Activated CD8-positive, alpha-beta T cell treated with anti-CD3 and anti-CD28 coated beads for 36 hours (primary cell): ENCODE measurements around the gene APBB2. TPM values are rescaled to one million over a fixed set of nuclear protein-coding genes. Genes with fewer than 3 reads are reported as not detected.

ENCODE experiments used
- ATAC-seq: fragments of 200-7000 bp; cut with Tn5 transposase; one replicate; pipeline ENCODE4 v1.10.0; 2021; ENCODE audit warnings: mild to moderate bottlenecking, moderate library complexity
- CTCF ChIA-PET: fragments of 350-600 bp; sonication (Branson Sonifier 250); formaldehyde crosslinking; loops from one replicate; lab custom pipeline; 2021; ENCODE audit warnings: antibody characterized with exemption; lab: Charles Lee
- POLR2A ChIA-PET: fragments of 350-600 bp; sonication (Branson Sonifier 250); formaldehyde crosslinking; loops from one replicate; lab custom pipeline; 2021; ENCODE audit warnings: antibody characterized with exemption; lab: Charles Lee
- DNase-seq: peaks from one replicate; pipeline ENCODE4 v3.0.0-alpha.2; 2020
- H3K27ac Mint-ChIP-seq: one replicate; pipeline ENCODE4 v1.8.0; 2021; ENCODE audit warnings: mild to moderate bottlenecking, mixed read lengths
- H3K27me3 Mint-ChIP-seq: one replicate; pipeline ENCODE4 v1.8.0; 2021; ENCODE audit warnings: mixed read lengths
- H3K36me3 Mint-ChIP-seq: one replicate; pipeline ENCODE4 v1.8.0; 2021; ENCODE audit warnings: low read depth, mixed read lengths
- H3K4me1 Mint-ChIP-seq: one replicate; pipeline ENCODE4 v1.8.0; 2021; ENCODE audit warnings: low read depth, mixed read lengths
- H3K4me3 Mint-ChIP-seq: one replicate; pipeline ENCODE4 v1.8.0; 2021; ENCODE audit warnings: mild to moderate bottlenecking, moderate library complexity, mixed read lengths
- H3K9me3 Mint-ChIP-seq: one replicate; pipeline ENCODE4 v1.8.0; 2021; ENCODE audit warnings: mixed read lengths
- CTCF ChIP-seq: fragments of 200-600 bp; IDR thresholded peaks from one replicate; pipeline ENCODE4 v1.8.0; 2022; ENCODE audit warnings: antibody characterized with exemption, mild to moderate bottlenecking
- intact Hi-C: fragments of 100-400 bp; cut with micrococcal nuclease; formaldehyde crosslinking; loops from one replicate; pipeline ENCODE4 v1.10.0; 2022
- total RNA-seq, 2 experiments: library from RNA; stranded (reverse); gene quantifications; one replicate each; pipeline ENCODE4 v1.2.3, GENCODE V29; 2021

Gene APBB2
- total RNA-seq, 2 experiments from 2014 or later: 0.89 to 2.3 TPM

GRCh38 chr4:40778090-40778489 is 436.3 kb downstream of the APBB2 start:
- no peak for TF ChIP-seq CTCF
- H3K27ac Mint-ChIP-seq: no peak overlapping the region
- POLR2A ChIA-PET: no interaction called here
- intact Hi-C loops: no loop called here
- no peaks in the 10 kb centered on the region for H3K4me1 Mint-ChIP-seq
- DNase-seq (no peak), ATAC-seq (no peak)
- no peak overlapping the region for H3K4me3 Mint-ChIP-seq
- peaks cover 3% of the 10 kb centered on the region for H3K27me3 Mint-ChIP-seq
- H3K9me3 Mint-ChIP-seq: no peaks in the 10 kb centered on the region
- CTCF ChIA-PET: no interaction called here
- no peaks in the 10 kb centered on the region for H3K36me3 Mint-ChIP-seq

- Mint-ChIP-seq H3K4me1 (no peaks in the 10 kb centered on the region), H3K36me3 (no peaks in the 10 kb centered on the region), H3K27ac (no peak overlapping the region), H3K27me3 (peaks cover 7% of the 10 kb centered on the region), H3K9me3 (no peaks in the 10 kb centered on the region), H3K4me3 (no peak overlapping the region)
- POLR2A ChIA-PET: no interaction called here
- intact Hi-C loops: no loop called here
- CTCF ChIA-PET: no interaction called here
- TF ChIP-seq CTCF: no peak
- no peak for DNase-seq
- no peak for ATAC-seq
Measured at GRCh38 chr4:40769266-40769665, 445.1 kb downstream of the APBB2 start.

- Mint-ChIP-seq H3K27me3 (peaks cover 2% of the 10 kb centered on the region), H3K4me1 (peaks cover 10% of the 10 kb centered on the region), H3K4me3 (no peak overlapping the region), H3K36me3 (no peaks in the 10 kb centered on the region), H3K9me3 (no peaks in the 10 kb centered on the region), H3K27ac (peak overlapping the region; percentile 53)
- CTCF ChIA-PET: no interaction called here
- POLR2A ChIA-PET: no interaction called here
- no peak for TF ChIP-seq CTCF
- DNase-seq: peak; percentile 74
- intact Hi-C loops: no loop called here
- ATAC-seq: peak; percentile 93
Measured at GRCh38 chr4:40763228-40763716, 451.1 kb downstream of the APBB2 start.

Other genes with a start within 250 kb of the APBB2 start
- 1 to 10 TPM; 2.5 to 3.0 TPM for gene UCHL1, start 42.4 kb upstream of the APBB2 start, total RNA-seq